ENCODE results near the gene BRD7.

BRD7 gene

DNA sequence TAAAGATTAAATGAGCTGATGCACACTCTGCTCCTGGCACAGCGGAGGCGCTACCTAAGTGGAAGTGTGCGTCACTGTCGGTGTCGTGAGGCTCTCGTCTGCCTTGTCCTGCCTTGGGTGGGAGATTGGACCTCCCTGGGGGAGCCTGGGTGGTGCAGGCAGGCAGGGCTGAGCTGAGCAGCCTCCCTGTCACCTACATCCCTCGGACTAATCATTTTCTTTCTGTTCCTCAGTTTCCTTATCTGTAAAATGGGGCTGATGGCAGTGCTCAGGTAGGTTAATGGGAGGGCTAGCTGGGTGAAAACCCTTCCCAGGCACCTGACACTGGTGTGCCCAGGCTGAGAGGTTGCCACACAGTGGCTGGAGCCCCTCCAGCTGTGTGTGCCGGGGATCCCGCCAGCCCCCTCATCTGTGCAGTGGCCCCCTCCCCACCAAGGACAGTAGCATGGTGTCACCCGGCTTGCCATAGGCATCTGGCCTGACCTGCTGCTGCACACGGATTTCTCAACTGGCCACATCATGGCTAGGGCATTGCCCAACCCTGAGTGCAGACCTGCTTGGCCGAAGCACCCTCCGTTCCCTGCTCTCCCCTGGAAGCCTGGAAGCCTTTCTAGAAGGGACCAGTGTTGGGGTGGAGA lies 98.2 kb downstream of the BRD7 start:
- no peak for DNase-seq

DNA sequence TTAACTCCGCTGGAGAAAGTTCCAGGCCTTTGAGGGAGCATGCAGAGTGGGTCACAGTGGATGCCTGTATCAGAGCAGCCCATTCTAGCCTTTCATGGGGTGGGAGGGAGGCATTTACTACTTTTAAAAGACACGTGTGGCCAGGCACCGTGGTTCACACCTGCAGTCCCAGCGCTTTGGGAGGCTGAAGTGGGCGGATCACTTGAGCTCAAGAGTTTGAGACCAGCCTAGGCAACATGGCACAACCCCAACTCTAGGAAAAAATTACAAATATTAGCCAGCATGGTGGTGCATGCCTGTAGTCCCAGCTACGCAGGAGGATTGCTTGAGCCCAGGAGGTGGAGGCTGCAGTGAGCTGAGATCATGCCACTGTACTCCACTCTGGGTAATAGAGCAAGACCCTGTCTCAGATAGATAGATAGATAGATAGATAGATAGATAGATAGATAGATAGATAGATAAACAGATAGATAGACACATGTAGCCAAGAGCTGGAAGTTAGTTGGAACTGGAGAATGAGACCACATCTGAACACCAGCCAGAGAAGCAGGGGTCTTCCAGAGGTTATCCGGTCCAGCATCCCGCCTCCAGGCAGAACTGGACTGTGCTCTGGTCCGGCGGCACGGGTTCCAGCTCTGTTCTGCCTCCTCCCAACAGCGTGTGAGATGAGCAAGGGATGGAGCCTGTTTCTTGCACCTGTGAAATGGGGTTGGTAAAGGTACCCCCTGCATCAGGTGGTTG lies 98.8 kb downstream of the BRD7 start:
- DNase-seq = no peak

DNA sequence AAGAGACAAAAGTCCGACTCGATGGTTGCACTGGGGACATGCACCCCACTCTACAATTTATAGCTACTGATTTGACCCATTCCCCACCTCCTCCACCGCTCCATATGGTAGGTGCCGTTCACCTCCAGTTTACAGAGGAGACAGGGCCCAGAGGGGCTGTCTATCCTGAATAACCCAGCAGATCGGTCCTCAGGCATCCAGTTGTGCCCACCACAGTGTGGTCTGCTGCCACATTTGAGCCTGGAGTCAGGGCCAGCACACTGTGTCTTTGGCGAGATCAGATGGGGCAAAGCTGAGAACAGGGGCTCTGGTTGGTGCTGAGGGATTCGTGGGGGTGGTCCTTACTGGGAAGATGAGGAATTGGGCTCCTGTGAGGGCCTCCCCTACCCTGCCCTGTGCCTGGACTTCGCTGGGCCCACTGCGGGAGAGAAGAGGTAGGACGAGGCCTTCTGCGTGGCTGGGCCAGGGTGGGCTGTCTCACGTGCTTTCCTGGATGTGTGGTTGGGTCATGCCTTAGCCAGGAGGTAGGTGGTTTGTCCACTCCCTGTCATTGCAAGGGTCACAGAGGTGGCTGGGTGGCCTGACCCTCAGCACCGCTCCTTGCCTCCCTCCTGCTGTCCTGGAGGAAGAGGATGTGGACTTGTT lies 99.6 kb downstream of the BRD7 start:
- DNase-seq = no peak

DNA sequence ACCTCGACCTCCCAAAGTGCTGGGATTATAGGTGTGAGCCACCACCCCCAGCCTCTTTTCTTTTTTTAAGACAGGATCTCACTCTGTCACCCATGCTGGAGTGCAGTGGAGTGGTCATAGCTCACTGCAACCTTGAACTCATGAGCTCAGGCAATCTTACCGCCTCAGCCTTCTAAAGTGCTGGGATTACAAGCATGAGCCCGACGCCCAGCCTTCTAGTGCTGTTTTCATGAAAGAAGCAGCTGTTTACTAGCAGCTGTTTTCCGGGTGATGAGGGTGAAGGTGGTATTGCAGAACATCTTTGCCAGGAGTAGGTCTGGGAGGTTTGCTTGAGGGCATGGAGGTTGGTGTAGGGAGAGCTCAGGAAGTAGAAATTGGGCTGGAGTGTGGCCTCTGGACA lies 100.4 kb downstream of the BRD7 start:
- DNase-seq = no peak

DNA sequence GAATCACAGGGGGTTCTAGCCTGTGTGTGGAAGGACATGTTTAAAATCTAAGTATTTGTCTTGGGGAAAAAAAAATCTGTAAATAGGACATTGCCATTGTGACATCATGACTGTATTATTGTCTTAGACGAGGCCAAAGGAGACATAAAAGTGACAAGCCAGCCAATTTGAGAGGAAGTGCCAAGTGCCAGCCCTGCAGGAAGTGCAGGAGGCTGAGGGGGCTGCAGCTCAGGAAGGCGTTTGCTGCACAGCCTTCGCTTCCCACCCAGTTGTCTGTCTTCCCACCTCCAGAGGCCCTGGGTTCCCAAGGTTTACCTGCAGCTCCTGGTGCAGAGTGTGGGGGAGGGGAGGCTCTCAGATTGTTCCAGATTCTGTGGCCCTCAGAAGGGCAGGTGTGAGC lies 101.1 kb downstream of the BRD7 start:
- DNase-seq = no peak

DNA sequence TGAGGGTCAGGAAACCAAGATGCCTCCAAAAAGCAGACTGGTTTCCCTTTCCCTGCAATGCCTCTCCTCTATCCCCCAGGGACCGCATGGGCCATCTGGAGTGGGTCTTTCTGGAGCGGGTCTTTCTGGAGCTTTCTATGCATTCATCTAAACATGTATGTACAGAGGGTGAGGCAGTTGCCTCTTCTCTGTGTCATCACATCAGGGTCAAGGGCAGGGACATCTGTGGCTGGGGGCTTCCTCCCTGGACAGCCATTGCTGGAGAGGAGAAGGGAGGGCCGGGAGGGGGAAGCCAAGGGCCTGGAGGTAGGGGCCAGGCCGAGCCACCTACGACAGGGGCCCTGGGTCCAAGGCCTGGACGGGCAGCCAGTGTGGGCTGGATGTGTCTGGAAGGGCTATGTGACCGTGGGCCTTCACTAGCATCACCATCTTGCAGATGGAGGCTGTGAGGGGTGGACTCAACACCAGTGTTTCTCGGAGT lies 101.6 kb downstream of the BRD7 start:
- DNase-seq = no peak

DNA sequence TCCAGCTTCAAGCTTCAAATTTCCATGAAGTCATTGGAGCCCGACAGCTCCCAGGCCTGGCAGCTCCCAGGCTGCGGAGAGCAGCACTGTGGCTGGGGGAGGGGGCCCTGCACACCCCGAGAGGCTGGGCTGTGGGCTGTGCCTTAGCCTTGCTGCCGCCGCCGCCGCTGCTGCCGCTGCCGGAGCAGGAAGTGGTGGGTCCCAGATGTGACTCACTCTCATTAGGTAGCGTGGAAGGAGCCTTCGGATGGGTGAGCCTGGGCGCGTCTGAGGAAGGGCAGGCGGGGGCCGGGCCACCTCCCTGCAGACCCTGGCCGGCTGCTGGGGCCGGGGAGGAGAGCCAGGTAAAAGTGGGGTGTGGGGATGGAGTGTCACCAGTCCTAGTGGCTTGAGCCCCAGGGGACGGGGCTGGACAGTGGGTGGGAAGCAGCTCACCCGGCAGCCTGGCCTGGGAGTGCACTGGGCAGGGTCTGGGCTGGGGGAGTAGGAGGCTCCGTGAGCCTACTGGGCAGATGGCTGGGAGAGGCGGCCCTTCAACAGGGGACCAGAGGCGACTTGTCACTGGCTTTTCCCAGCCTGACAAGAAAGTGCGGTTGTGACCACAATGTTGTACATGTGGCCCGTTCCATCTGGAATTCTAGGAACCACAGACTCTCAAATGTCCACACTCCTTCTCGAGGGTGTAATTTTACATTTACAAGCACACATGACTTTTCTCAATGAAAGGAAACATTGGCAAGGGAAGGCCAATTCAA lies 102.3 kb downstream of the BRD7 start, which contains the start of gene ADCY7:
Gene ADCY7, plus strand, starts transcription at position 215 of the 755 bp plus-strand sequence. CDS start 21,629 bp downstream, outside the sequence.
- no peak for DNase-seq
